ENCODE results near the gene RASIP1.
"Not testable (repeated sequence)": the region's sequence is repeated elsewhere in the genome, so short reads cannot be mapped to it uniquely, and the experiment has no call there.

RASIP1 gene

DNA sequence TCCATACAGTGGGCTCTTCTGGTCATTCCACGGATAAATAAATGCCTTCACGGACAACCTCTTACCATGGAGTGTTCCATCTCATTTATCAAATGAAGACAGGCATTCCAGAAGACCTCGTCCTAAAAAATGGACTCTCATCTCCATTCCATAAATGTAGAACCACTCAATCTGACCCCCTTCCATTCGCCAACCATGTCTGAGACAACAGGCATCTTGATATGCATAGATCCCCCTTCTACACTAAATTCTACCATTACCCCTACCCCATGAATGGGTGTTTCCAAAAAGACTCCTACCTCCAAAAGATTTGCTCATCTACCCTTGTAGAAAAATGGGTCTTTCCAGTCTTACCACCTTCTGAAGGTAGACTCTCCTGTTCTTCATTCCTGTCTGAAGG, 9.0 kb downstream of the RASIP1 start:
- DNase-seq, result no peak

DNA sequence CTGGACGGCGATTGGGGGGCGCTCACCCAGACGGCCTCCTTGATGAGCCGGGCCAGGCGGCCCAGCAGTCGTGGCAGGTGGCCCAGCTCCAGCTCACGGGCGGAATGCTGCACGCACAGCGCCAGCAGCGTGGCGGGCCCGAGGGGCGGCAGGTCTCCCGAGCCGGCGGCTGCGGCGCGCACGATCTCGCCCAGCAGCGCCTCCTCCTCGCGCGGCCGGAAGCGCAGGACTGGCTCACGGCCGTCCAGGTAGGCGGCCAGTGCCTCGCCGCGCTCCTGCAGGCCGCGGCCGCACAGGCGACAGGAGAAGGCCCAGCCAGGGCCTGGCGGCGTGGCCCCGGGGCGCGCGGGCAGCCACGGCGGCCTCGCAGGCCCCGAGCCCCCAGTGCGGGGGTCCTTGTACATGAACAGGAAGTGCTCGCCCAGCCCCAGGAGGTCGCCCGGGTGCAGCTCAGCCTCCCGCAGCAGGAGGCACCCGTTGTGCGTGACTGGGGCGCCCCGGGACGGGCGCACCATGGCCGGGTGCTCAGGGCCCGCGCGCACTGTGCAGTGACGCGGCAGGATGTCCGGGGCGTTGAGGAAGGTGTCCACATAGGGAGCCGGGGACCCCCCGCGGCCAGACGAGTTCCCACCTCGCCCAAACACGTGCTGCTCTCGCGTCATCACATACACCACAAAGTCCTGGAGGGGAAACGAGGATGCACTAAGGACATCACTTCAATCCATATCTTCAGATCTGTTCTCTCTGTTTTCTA, 11.3 kb downstream of the RASIP1 start:
- DNase-seq, result no peak

GRCh38 chr19:48726556-48726955, 13.9 kb downstream of the RASIP1 start:
- peak; percentile 61 for DNase-seq

GRCh38 chr19:48724796-48725753, 15.3 kb downstream of the RASIP1 start:
- DNase-seq, result peak; percentile 65

DNA sequence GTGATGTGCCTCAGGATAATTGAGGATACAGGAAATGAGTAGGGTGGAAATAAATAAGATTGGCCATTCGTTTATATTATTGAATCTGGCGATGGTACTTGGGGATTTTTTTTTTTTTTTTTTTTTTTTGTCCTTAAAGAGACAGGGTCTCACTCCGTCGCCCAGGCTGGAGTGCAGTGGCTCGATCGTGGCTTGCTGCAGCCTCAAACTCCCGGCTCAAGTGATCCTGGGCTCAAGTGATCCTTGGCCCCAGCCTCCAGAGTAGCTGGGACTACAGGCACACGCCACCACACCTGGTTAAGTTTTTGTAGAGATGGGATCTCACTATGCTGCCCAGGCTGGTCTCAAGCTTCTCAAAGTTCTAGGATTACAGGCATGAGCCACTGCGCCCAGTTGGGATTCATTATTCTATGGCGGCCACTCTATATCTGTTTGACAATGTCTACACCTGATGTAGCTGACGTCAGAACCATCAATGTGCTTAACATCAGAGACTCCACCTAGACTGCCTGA, 18.2 kb downstream of the RASIP1 start:
- no peak for DNase-seq

GRCh38 chr19:48720613-48721296, 19.7 kb downstream of the RASIP1 start:
- DNase-seq, result peak; percentile 97

DNA sequence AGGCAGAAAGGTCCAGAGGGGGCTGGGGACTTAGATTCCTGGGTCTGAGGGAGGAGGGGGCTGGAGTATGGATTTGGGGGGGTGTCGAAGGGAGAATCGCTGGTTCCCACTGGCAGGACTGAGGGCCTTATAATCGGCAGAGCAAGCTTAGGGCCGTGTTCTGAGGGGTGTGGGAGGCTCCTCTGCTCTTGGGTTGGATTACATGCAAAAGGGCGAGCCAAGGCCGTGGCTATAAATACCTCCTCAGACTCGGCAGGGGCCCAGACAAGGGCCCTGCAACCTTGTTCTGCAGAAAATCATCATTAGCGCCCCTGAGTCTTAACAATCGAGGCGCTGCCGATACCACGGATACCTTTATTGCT, 20.2 kb downstream of the RASIP1 start:
- DNase-seq, result no peak

GRCh38 chr19:48719263-48720171, 20.9 kb downstream of the RASIP1 start, which contains the start of gene MAMSTR:
Gene MAMSTR (minus strand): TSS chr19:48719725. CDS start chr19:48719031, 694 bp downstream.
- DNase-seq, result no peak

- DNase-seq, result no peak
Measured at GRCh38 chr19:48718711-48719231, 21.6 kb downstream of the RASIP1 start.

- DNase-seq, result not testable (repeated sequence)
Measured at GRCh38 chr19:48718106-48718505, 22.3 kb downstream of the RASIP1 start.

DNA sequence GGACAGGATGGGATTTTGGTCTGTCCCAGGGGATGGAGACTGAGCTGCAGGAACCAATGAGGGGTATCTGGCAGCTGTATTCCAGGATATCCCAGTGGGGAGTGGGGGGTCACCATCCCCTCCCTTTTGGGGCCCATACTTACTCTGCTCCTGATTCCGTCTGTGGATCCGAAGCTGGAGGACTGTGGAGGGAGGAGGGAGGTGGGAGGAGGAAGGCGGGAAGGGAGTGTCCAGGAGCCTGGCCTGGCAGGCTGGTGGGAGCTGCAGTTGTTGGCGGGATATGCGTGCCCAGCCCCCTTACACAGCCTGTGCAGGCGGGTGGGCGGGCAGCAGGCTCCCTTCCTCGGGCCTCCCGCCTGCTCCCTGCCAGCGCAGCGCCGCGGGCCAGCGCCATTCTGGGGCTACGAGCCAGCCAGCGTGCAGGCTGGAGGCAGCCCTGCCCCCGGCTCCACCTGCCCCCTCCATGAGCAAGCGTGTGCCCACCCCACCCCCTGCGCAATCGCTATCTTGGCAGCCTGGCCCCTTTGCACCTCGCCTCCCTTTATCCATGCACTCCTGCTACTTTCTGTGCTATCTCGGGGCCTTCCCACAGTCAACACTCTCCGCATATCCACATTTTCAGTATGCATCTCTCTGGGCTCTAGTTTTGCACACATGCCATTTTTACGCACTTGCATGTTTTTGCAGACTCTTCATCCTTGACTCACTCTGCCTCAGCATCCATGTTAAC, 23.7 kb downstream of the RASIP1 start:
- no peak for DNase-seq

DNA sequence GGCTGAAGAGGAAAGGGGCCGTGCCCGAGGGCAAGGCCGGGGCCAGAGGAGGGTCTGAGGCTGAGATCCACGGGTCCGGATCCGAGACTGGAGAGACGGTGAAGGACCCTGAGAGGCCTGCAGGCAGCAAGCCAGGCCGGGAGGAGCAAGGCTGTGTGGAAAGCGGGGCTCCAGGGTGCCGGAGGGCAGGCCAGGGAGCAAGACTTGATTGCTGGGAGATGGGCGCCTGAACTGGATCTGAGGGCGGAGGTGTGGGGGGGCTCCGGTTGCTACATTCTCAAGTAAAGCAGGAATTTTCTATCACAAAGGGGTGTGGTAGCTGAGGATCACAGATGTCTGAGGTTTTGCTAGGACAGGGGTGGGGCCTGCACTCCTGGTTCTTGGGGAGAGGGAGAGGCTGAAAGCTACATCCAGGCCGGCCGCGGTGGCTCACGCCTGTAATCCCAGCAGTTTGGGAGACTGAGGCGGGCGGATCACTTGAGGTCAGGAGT, 24.7 kb downstream of the RASIP1 start:
- DNase-seq, result no peak

GRCh38 chr19:48714759-48715675, 25.4 kb downstream of the RASIP1 start:
- no peak for DNase-seq

GRCh38 chr19:48713864-48714755, 26.3 kb downstream of the RASIP1 start:
- DNase-seq, result peak; percentile 98

DNA sequence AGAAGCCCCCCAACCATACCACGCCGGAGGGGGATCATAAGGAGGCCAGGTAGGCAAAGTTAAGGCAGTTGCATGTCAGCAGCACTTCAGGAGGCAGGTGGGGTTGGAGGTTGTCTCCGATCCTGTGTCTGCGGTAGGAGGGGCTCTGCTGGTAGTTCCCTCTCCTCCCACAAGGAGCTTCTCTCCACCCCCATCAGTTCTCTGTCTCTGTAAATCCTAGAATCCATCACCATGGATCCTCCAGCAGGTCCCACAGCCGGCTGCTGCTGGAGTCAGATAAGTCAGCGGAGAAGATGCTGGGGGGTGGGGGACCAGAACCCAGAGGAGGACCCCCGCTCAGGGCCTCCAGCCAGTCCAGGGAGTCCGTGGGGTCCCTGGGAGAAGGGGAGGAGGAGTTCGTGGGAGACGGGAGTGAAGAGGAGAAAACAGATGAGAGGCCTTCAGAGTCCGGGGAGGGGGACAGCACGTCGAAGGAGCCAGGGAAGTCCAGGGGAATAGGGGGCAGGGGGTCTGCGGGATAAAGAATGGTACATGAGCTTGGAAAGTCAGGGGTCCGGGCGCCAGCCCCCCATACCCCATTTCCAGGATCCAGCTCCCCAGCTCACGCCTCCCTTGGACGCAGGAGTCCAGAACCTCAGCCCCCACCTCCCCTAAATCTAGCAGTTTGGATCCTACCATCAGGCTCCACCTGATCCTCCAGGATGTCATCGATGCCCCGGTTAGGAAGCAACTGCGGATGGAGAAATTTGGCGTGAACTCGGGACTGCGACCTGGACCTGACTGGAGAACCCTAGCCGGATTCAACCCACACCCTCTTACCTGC, 27.2 kb downstream of the RASIP1 start:
- no peak for DNase-seq

DNA sequence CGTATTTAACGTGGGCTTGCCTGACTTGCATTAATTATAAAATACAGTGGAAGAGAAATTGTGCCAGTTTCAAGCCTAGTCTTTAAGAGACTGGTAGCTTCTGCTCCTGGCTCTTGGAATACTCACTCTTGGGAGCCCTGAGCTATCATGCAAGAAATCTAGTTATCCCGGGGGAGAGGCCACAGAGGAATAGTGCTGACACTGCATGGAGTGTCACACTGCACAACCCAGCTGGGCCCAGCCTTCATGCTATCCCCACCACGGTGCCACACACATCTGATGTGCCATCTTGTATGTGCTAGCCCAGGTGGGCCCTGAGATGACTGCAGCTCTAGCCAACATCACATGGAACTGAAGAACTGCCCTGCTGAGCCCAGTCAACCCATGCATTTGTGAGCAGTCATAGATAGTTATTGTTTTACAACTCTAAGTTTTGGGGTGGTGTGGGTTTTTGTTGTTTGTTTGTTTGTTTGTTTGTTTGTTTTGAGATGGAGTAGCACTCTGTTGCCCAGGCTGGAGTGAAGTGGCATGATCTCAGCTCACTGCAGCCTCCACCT, 29.2 kb downstream of the RASIP1 start:
- no peak for DNase-seq

DNA sequence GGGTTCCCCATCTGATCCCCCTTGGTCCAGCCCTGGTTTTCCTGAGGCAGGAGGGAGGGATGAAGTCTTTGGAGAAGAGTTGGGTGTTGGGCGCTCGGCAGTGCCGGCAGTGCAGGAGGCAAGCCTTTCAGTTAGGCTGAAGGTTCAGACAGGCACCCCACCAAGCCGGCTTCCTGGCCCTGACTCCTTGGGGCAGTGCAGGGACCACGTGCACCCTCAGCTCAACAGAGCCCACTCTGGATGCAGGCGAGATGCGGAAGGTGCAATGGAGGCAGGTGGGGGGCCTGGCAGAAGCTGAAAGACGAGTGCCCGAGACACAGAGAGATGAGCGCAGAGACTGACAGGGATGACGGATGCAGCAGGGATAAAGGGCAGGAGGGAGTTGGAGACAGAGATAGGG, 31.9 kb downstream of the RASIP1 start:
- no peak for DNase-seq
